Activated naive CD4-positive, alpha-beta T cell treated with anti-CD3 and anti-CD28 coated beads for 36 hours (primary cell): ENCODE data around the gene ABCB8. TPM values are rescaled to one million over a fixed set of nuclear protein-coding genes. Genes with fewer than 3 reads are reported as not detected.
"Not testable (repeated sequence)": the region's sequence is repeated elsewhere in the genome, so short reads cannot be mapped to it uniquely, and the experiment has no call there.

ENCODE experiments used
- CTCF ChIA-PET: fragments of 350-600 bp; sonication (Branson Sonifier 250); formaldehyde crosslinking; loops from one replicate; lab custom pipeline; 2021; ENCODE audit warnings: antibody characterized with exemption; lab: Charles Lee
- DNase-seq: peaks from one replicate; pipeline ENCODE4 v3.0.0-alpha.2; 2020
- H3K27ac Mint-ChIP-seq: one replicate; pipeline ENCODE4 v1.8.0; 2021; ENCODE audit warnings: mild to moderate bottlenecking, mixed read lengths
- H3K27me3 Mint-ChIP-seq: one replicate; pipeline ENCODE4 v1.8.0; 2021; ENCODE audit warnings: low read depth, mixed read lengths
- H3K36me3 Mint-ChIP-seq: one replicate; pipeline ENCODE4 v1.8.0; 2021; ENCODE audit warnings: low read depth, mixed read lengths
- H3K4me1 Mint-ChIP-seq: one replicate; pipeline ENCODE4 v1.8.0; 2021; ENCODE audit warnings: low read depth, mixed read lengths
- H3K4me3 Mint-ChIP-seq: one replicate; pipeline ENCODE4 v1.8.0; 2021; ENCODE audit warnings: mild to moderate bottlenecking, moderate library complexity, mixed read lengths
- H3K9me3 Mint-ChIP-seq: one replicate; pipeline ENCODE4 v1.8.0; 2021; ENCODE audit warnings: mixed read lengths
- intact Hi-C: fragments of 100-400 bp; cut with micrococcal nuclease; formaldehyde crosslinking; loops from one replicate; pipeline ENCODE4 v1.15.1; 2023
- total RNA-seq, 2 experiments: library from RNA; stranded (reverse); gene quantifications; one replicate each; pipeline ENCODE4 v1.2.3, GENCODE V29; 2021

ABCB8 gene
- total RNA-seq, 2 experiments from 2014 or later = 41.3 to 47.8 TPM

GRCh38 chr7:151040616-151041375 lies 12.5 kb downstream of the ABCB8 start:
- CTCF ChIA-PET = no interaction called here
- H3K27me3 Mint-ChIP-seq = no peaks in the 10 kb centered on the region

GRCh38 chr7:151043449-151043848 lies 15.2 kb downstream of the ABCB8 start:
- H3K4me1 Mint-ChIP-seq = peaks cover 16% of the 10 kb centered on the region
- H3K27me3 Mint-ChIP-seq, intact Hi-C loops, H3K9me3 Mint-ChIP-seq, H3K4me3 Mint-ChIP-seq, CTCF ChIA-PET, DNase-seq, H3K36me3 Mint-ChIP-seq, H3K27ac Mint-ChIP-seq: not testable (repeated sequence)

More at GRCh38 chr7:151040616-151041375, 12.5 kb downstream of the ABCB8 start:
- intact Hi-C loops = no loop called here
- H3K27ac Mint-ChIP-seq = no peak overlapping the region
- H3K4me1 Mint-ChIP-seq = peaks cover 16% of the 10 kb centered on the region
- H3K36me3 Mint-ChIP-seq = peaks cover under 1% of the 10 kb centered on the region
- DNase-seq = no peak
- H3K4me3 Mint-ChIP-seq = no peak overlapping the region
- H3K9me3 Mint-ChIP-seq = no peaks in the 10 kb centered on the region

GRCh38 chr7:151043959-151044358 lies 15.7 kb downstream of the ABCB8 start:
- Mint-ChIP-seq H3K27ac (no peak overlapping the region), H3K27me3 (no peaks in the 10 kb centered on the region), H3K4me3 (no peak overlapping the region), H3K9me3 (no peaks in the 10 kb centered on the region), H3K36me3 (no peaks in the 10 kb centered on the region), H3K4me1 (peaks cover 11% of the 10 kb centered on the region)
- intact Hi-C loops = no loop called here
- CTCF ChIA-PET = no interaction called here
- no peak for DNase-seq

- no peaks in the 10 kb centered on the region for H3K27me3 Mint-ChIP-seq
- H3K9me3 Mint-ChIP-seq = no peaks in the 10 kb centered on the region
- DNase-seq = no peak
- intact Hi-C loops = no loop called here
- H3K4me3 Mint-ChIP-seq = no peak overlapping the region
- H3K36me3 Mint-ChIP-seq = no peaks in the 10 kb centered on the region
- H3K4me1 Mint-ChIP-seq = no peaks in the 10 kb centered on the region
- H3K27ac Mint-ChIP-seq = no peak overlapping the region
- CTCF ChIA-PET = no interaction called here
Measured at GRCh38 chr7:151045262-151045661, 17.0 kb downstream of the ABCB8 start.

GRCh38 chr7:151045967-151046366 lies 17.7 kb downstream of the ABCB8 start:
- H3K4me1 Mint-ChIP-seq = no peaks in the 10 kb centered on the region
- intact Hi-C loops = no loop called here
- no peaks in the 10 kb centered on the region for H3K27me3 Mint-ChIP-seq
- H3K9me3 Mint-ChIP-seq = no peaks in the 10 kb centered on the region
- CTCF ChIA-PET = no interaction called here
- H3K4me3 Mint-ChIP-seq = no peak overlapping the region
- no peaks in the 10 kb centered on the region for H3K36me3 Mint-ChIP-seq
- no peak overlapping the region for H3K27ac Mint-ChIP-seq
- no peak for DNase-seq

GRCh38 chr7:151046603-151047573 lies 18.6 kb downstream of the ABCB8 start:
- intact Hi-C loops = no loop called here
- CTCF ChIA-PET = no interaction called here
- Mint-ChIP-seq H3K4me1 (no peaks in the 10 kb centered on the region), H3K9me3 (no peaks in the 10 kb centered on the region), H3K4me3 (no peak overlapping the region), H3K36me3 (no peaks in the 10 kb centered on the region), H3K27ac (no peak overlapping the region), H3K27me3 (no peaks in the 10 kb centered on the region)
- no peak for DNase-seq

- CTCF ChIA-PET = interaction anchor here (1.0 kb wide), 1 partner anchor 53 kb away, joined by 3 read pairs; no protein-coding TSS in a partner anchor
- H3K9me3 Mint-ChIP-seq = no peaks in the 10 kb centered on the region
- no peaks in the 10 kb centered on the region for H3K36me3 Mint-ChIP-seq
- H3K4me3 Mint-ChIP-seq = no peak within 1 kb of the TSS
- no peaks in the 10 kb centered on the region for H3K27me3 Mint-ChIP-seq
- no peak for DNase-seq
- H3K27ac Mint-ChIP-seq = no peak within 1 kb of the TSS
- peaks cover 5% of the 10 kb centered on the region for H3K4me1 Mint-ChIP-seq
- intact Hi-C loops = no loop called here
Measured at GRCh38 chr7:151047976-151048815, 19.9 kb downstream of the ABCB8 start, which contains the start of gene ASIC3. Gene ASIC3 (plus strand): TSS chr7:151048531. CDS start chr7:151048886, 355 bp downstream.

GRCh38 chr7:151048911-151049463 lies 20.7 kb downstream of the ABCB8 start:
- CTCF ChIA-PET = no interaction called here
- Mint-ChIP-seq H3K4me1 (peaks cover 5% of the 10 kb centered on the region), H3K9me3 (no peaks in the 10 kb centered on the region), H3K4me3 (no peak overlapping the region), H3K27ac (no peak overlapping the region), H3K36me3 (no peaks in the 10 kb centered on the region), H3K27me3 (no peaks in the 10 kb centered on the region)
- no peak for DNase-seq
- intact Hi-C loops = no loop called here

- Mint-ChIP-seq H3K4me3 (no peak overlapping the region), H3K36me3 (no peaks in the 10 kb centered on the region), H3K9me3 (no peaks in the 10 kb centered on the region), H3K4me1 (peaks cover 5% of the 10 kb centered on the region), H3K27me3 (no peaks in the 10 kb centered on the region), H3K27ac (no peak overlapping the region)
- CTCF ChIA-PET = no interaction called here
- intact Hi-C loops = no loop called here
- peak; percentile 70 for DNase-seq
Measured at GRCh38 chr7:151051108-151051507, 22.9 kb downstream of the ABCB8 start.

- H3K4me3 Mint-ChIP-seq = no peak overlapping the region
- no peaks in the 10 kb centered on the region for H3K27me3 Mint-ChIP-seq
- no peak overlapping the region for H3K27ac Mint-ChIP-seq
- H3K9me3 Mint-ChIP-seq = no peaks in the 10 kb centered on the region
- DNase-seq = no peak
- CTCF ChIA-PET = interaction anchor here (1.1 kb wide), 1 partner anchor 34 kb away, joined by 4 read pairs; no protein-coding TSS in a partner anchor
- no peaks in the 10 kb centered on the region for H3K36me3 Mint-ChIP-seq
- intact Hi-C loops = no loop called here
- H3K4me1 Mint-ChIP-seq = peaks cover 16% of the 10 kb centered on the region
Measured at GRCh38 chr7:151053096-151053495, 24.8 kb downstream of the ABCB8 start.

GRCh38 chr7:151053751-151054150 lies 25.5 kb downstream of the ABCB8 start:
- H3K36me3 Mint-ChIP-seq = no peaks in the 10 kb centered on the region
- H3K9me3 Mint-ChIP-seq = no peaks in the 10 kb centered on the region
- H3K4me3 Mint-ChIP-seq = no peak overlapping the region
- intact Hi-C loops = no loop called here
- H3K27ac Mint-ChIP-seq = no peak overlapping the region
- CTCF ChIA-PET = no interaction called here
- H3K27me3 Mint-ChIP-seq = no peaks in the 10 kb centered on the region
- peaks cover 19% of the 10 kb centered on the region for H3K4me1 Mint-ChIP-seq
- no peak for DNase-seq
